ENCODE data around the gene MCL1. TPM values are rescaled to one million over a fixed set of nuclear protein-coding genes. Genes with fewer than 3 reads are reported as not detected.

MCL1 gene
- total and polyA plus RNA-seq, 2 donors (not counting 1 experiment from before 2014, with no cell fraction given), result 108 to 233 TPM

DNA sequence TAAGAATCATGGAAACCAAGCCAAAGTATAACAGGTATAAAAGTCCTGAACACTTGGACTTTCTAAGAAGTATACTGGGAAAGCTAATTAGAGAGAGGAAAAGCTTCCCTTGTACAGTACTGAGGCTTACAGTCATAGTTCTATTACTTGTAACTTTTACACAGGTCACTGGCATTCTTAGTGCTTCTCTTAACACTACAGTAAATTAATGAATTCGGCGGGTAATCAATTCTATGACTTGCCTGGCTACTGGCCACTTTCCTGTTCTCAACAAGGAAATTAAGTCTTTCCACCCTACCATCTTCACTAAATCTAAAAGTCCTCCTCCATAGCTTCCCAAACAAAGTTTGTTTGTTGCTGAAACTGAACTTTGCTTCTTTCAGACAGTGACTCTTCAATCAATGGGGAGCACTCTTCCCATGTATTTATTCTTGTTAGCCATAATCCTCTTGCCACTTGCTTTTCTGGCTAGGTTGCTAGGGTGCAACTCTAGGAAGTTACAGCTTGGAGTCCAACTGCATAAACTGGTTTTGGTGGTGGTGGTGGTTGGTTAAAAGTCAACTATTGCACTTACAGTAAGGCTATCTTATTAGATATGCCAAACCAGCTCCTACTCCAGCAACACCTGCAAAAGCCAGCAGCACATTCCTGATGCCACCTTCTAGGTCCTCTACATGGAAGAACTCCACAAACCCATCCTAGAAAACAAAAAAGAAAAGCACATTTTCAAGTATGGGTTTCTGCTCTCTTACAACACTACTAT is 2.4 kb downstream of the MCL1 start:
- no peak for TF ChIP-seq EZH2 (IDR thresholded peaks at IDR 0.05; ENCODE audit: low read length, missing control alignments)
- TF ChIP-seq, protein P1, sequence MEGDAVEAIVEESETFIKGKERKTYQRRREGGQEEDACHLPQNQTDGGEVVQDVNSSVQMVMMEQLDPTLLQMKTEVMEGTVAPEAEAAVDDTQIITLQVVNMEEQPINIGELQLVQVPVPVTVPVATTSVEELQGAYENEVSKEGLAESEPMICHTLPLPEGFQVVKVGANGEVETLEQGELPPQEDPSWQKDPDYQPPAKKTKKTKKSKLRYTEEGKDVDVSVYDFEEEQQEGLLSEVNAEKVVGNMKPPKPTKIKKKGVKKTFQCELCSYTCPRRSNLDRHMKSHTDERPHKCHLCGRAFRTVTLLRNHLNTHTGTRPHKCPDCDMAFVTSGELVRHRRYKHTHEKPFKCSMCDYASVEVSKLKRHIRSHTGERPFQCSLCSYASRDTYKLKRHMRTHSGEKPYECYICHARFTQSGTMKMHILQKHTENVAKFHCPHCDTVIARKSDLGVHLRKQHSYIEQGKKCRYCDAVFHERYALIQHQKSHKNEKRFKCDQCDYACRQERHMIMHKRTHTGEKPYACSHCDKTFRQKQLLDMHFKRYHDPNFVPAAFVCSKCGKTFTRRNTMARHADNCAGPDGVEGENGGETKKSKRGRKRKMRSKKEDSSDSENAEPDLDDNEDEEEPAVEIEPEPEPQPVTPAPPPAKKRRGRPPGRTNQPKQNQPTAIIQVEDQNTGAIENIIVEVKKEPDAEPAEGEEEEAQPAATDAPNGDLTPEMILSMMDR (conservative IDR thresholded peaks at IDR 0.05 in 1 of 2, IDR thresholded peaks at IDR 0.05 in 1 of 2; ENCODE audit: low read depth in 1 of 2, low read length in 2 of 2), result no peak
- Histone ChIP-seq H3K27me3 (ENCODE audit: control insufficient read depth, insufficient read depth, low read length) (no peaks in the 10 kb centered on the region), H3K9me3 (ENCODE audit: control insufficient read depth, insufficient read depth, low read depth, low read length) (no peaks in the 10 kb centered on the region), H3K36me3 (ENCODE audit: control insufficient read depth, insufficient read depth, low read length) (peaks cover 26% of the 10 kb centered on the region), H3K4me3 (replicated peaks in 1 of 4; ENCODE audit: control extremely low read depth in 1 of 4, insufficient read depth in 1 of 4, low read depth in 3 of 4, low read length in 4 of 4) (peak overlapping the region; percentile 90 to 100 (median 94)), H3K79me2 (ENCODE audit: control insufficient read depth, insufficient read depth, low read length) (peaks cover 75% of the 10 kb centered on the region), H4K20me1 (ENCODE audit: control insufficient read depth, extremely low read depth, insufficient read depth, low read length) (peaks cover 21% of the 10 kb centered on the region), H3K27ac (ENCODE audit: insufficient read depth, low read length) (peak overlapping the region; percentile 100), H3K9ac (ENCODE audit: insufficient read depth, low read length) (peak overlapping the region; percentile 100), H3K4me1 (ENCODE audit: control insufficient read depth, extremely low read depth, insufficient read depth, low read length) (peaks cover 13% of the 10 kb centered on the region), H3K4me2 (ENCODE audit: extremely low read depth, insufficient read depth, low read length) (peak overlapping the region; percentile 72), H2AFZ (ENCODE audit: low read length) (no peak overlapping the region)
- peak; percentile 15 to 46 for DNase-seq (ENCODE audit: low read depth in 2 of 2)

DNA sequence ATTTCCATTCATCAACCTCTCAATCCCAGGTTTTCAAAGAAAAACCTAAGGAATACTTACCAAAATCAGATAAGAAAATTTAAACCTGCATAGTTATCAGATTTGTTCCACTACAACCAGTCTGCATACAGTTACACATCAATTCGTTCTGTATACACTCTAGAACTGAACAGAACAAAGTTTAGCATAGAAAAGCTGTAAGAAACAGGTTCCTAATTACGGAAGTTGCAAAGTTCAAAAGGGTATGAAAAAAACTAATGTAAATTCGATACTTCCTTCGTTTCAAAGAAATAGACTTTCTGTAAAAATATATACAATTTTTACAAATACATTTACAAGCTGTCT is 3.1 kb downstream of the MCL1 start:
- Histone ChIP-seq H3K9me3 (ENCODE audit: control insufficient read depth, insufficient read depth, low read depth, low read length) (no peaks in the 10 kb centered on the region), H3K4me3 (replicated peaks in 1 of 4; ENCODE audit: control extremely low read depth in 1 of 4, insufficient read depth in 1 of 4, low read depth in 3 of 4, low read length in 4 of 4) (peak overlapping the region; percentile 90 to 100 (median 94)), H4K20me1 (ENCODE audit: control insufficient read depth, extremely low read depth, insufficient read depth, low read length) (peaks cover 21% of the 10 kb centered on the region), H2AFZ (ENCODE audit: low read length) (no peak overlapping the region), H3K27ac (ENCODE audit: insufficient read depth, low read length) (peak overlapping the region; percentile 100), H3K36me3 (ENCODE audit: control insufficient read depth, insufficient read depth, low read length) (peaks cover 26% of the 10 kb centered on the region), H3K27me3 (ENCODE audit: control insufficient read depth, insufficient read depth, low read length) (no peaks in the 10 kb centered on the region), H3K79me2 (ENCODE audit: control insufficient read depth, insufficient read depth, low read length) (peaks cover 77% of the 10 kb centered on the region), H3K4me2 (ENCODE audit: extremely low read depth, insufficient read depth, low read length) (peak overlapping the region; percentile 72), H3K4me1 (ENCODE audit: control insufficient read depth, extremely low read depth, insufficient read depth, low read length) (peaks cover 13% of the 10 kb centered on the region), H3K9ac (ENCODE audit: insufficient read depth, low read length) (peak overlapping the region; percentile 100)
- TF ChIP-seq EZH2 (IDR thresholded peaks at IDR 0.05; ENCODE audit: low read length, missing control alignments), result no peak
- TF ChIP-seq, protein P1 (conservative IDR thresholded peaks at IDR 0.05 in 1 of 2, IDR thresholded peaks at IDR 0.05 in 1 of 2; ENCODE audit: low read depth in 1 of 2, low read length in 2 of 2), result no peak
- no peak for DNase-seq (ENCODE audit: low read depth in 2 of 2)

GRCh38 chr1:150575518-150576366 is 3.7 kb downstream of the MCL1 start:
- H3K36me3 ChIP-seq (ENCODE audit: control insufficient read depth, insufficient read depth, low read length), result peaks cover 26% of the 10 kb centered on the region
- peak overlapping the region; percentile 57 for H3K27ac ChIP-seq (ENCODE audit: insufficient read depth, low read length)
- peak overlapping the region; percentile 72 for H3K4me2 ChIP-seq (ENCODE audit: extremely low read depth, insufficient read depth, low read length)
- H3K9ac ChIP-seq (ENCODE audit: insufficient read depth, low read length), result peak overlapping the region; percentile 100
- peaks cover 21% of the 10 kb centered on the region for H4K20me1 ChIP-seq (ENCODE audit: control insufficient read depth, extremely low read depth, insufficient read depth, low read length)
- DNase-seq (ENCODE audit: low read depth in 2 of 2), result peak in 1 of 2 donors; percentile 61
- no peak for TF ChIP-seq EZH2 (IDR thresholded peaks at IDR 0.05; ENCODE audit: low read length, missing control alignments)
- TF ChIP-seq, protein P1 (conservative IDR thresholded peaks at IDR 0.05 in 1 of 2, IDR thresholded peaks at IDR 0.05 in 1 of 2; ENCODE audit: low read depth in 1 of 2, low read length in 2 of 2), result no peak
- no peaks in the 10 kb centered on the region for H3K9me3 ChIP-seq (ENCODE audit: control insufficient read depth, insufficient read depth, low read depth, low read length)
- H3K4me1 ChIP-seq (ENCODE audit: control insufficient read depth, extremely low read depth, insufficient read depth, low read length), result peaks cover 13% of the 10 kb centered on the region
- peaks cover 82% of the 10 kb centered on the region for H3K79me2 ChIP-seq (ENCODE audit: control insufficient read depth, insufficient read depth, low read length)
- H2AFZ ChIP-seq (ENCODE audit: low read length), result no peak overlapping the region
- no peaks in the 10 kb centered on the region for H3K27me3 ChIP-seq (ENCODE audit: control insufficient read depth, insufficient read depth, low read length)
- H3K4me3 ChIP-seq (replicated peaks in 1 of 4; ENCODE audit: control extremely low read depth in 1 of 4, insufficient read depth in 1 of 4, low read depth in 3 of 4, low read length in 4 of 4), result peak overlapping the region; percentile 90 to 100 (median 94)
